Panc1 (cell line): Measurements from ENCODE around the gene CPS1.

Experiments used
- POLR2AphosphoS5 ChIP-seq: IDR thresholded peaks from 2 replicates; pipeline ENCODE4 v1.6.1; 2012; ENCODE audit warnings: mild to moderate bottlenecking, low read depth, low read length, moderate library complexity
- TCF7L2 ChIP-seq: IDR thresholded peaks from 2 replicates; pipeline ENCODE4 v1.6.1; 2011; ENCODE audit warnings: mild to moderate bottlenecking, low read depth, low read length, inconsistent platforms
- TF ChIP-seq, protein P1 (sequence below): fragments of 450-650 bp; IDR thresholded peaks from 2 replicates; pipeline ENCODE4 v1.5.1; 2017; ENCODE audit warnings: mild to moderate bottlenecking

- TF ChIP-seq, protein P1, sequence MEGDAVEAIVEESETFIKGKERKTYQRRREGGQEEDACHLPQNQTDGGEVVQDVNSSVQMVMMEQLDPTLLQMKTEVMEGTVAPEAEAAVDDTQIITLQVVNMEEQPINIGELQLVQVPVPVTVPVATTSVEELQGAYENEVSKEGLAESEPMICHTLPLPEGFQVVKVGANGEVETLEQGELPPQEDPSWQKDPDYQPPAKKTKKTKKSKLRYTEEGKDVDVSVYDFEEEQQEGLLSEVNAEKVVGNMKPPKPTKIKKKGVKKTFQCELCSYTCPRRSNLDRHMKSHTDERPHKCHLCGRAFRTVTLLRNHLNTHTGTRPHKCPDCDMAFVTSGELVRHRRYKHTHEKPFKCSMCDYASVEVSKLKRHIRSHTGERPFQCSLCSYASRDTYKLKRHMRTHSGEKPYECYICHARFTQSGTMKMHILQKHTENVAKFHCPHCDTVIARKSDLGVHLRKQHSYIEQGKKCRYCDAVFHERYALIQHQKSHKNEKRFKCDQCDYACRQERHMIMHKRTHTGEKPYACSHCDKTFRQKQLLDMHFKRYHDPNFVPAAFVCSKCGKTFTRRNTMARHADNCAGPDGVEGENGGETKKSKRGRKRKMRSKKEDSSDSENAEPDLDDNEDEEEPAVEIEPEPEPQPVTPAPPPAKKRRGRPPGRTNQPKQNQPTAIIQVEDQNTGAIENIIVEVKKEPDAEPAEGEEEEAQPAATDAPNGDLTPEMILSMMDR, result no peak
- TF ChIP-seq POLR2AphosphoS5 (no peak), TCF7L2 (no peak)
Measured at GRCh38 chr2:210660751-210661150, 104.4 kb downstream of the CPS1 start.
